ENCODE data around the gene LIMA1. TPM values are rescaled to one million over a fixed set of nuclear protein-coding genes. Genes with fewer than 3 reads are reported as not detected.
A peak's percentile ranks its signal among the peaks of the same experiment; 100 is the strongest.
"Not testable (repeated sequence)": the region's sequence is repeated elsewhere in the genome, so short reads cannot be mapped to it uniquely, and the experiment has no call there.

The LIMA1 gene
- total RNA-seq, result 10 to 100 TPM; 61.8 to 65.7 TPM

DNA sequence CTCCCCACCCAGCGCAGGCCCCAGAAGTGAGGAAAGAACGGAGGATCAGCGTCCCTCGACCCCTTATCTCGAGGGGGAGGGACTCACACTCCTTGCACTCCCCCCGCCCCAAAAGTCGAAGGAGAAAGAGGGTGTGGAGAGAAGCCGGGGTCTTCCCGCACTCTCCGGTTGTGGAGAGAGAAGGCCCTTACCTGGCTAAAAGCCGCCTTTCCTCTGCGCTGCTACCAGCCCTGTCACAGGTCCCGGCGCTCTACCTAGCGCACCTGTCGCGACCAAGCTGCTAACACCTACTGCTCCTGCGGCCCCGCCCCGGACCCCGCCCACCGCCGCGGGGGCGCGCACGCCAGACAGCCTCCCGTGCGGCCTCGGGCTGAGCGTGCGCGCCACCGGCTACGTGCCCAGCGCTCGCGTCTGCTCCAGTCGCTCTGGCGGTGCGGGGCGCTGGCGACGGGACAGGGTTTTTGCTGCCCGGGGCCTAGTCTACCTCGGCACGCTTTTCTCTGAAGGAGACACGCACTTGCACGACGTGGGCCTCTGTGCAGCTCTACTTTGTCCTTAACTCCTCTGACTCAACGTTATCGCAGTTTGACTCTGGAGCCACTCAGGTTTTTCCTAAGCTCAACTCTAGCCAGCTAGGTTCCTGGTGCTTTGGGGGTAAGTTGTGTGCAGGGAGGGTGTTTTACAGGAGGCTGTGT, at the start of gene LIMA1:
LIMA1 (minus strand) TSS at position 292 of the 695 bp plus-strand sequence. CDS start 34,769 bp downstream, outside the sequence.
- Mint-ChIP-seq H3K36me3 (ENCODE audit: low read depth) (no peaks in the 10 kb centered on the region), H3K9me3 (no peaks in the 10 kb centered on the region), H3K4me3 (peak within 1 kb of the TSS; percentile 91), H3K27ac (peak within 1 kb of the TSS; percentile 82), H3K27me3 (no peaks in the 10 kb centered on the region), H3K4me1 (peaks cover 11% of the 10 kb centered on the region)
- ATAC-seq (replicated peaks), result peak; percentile 99

DNA sequence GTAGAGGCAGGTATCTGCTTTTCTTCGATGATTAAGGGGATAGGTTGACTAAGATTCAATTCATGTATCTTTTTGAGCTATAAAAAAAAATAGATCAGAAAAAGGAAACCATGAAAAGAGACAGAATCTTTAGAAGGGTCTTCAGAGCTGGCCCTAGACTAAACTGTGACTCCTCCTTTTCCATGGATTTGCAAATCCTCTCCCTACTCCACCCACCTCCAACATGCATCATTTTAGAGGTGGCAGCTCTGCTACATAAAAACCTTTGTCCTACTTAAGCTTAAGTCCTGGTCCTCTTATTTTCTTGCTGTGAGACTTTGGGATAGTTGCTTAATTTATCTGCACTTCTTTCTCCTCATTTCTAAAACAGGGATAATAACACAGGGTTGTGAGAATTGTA, 48.4 kb upstream of the LIMA1 start:
- H3K4me3 Mint-ChIP-seq, result no peak overlapping the region
- H3K27ac Mint-ChIP-seq, result no peak overlapping the region
- H3K27me3 Mint-ChIP-seq, result no peaks in the 10 kb centered on the region
- ATAC-seq (replicated peaks), result no peak
- H3K36me3 Mint-ChIP-seq (ENCODE audit: low read depth), result no peaks in the 10 kb centered on the region
- no peaks in the 10 kb centered on the region for H3K9me3 Mint-ChIP-seq
- no peaks in the 10 kb centered on the region for H3K4me1 Mint-ChIP-seq

DNA sequence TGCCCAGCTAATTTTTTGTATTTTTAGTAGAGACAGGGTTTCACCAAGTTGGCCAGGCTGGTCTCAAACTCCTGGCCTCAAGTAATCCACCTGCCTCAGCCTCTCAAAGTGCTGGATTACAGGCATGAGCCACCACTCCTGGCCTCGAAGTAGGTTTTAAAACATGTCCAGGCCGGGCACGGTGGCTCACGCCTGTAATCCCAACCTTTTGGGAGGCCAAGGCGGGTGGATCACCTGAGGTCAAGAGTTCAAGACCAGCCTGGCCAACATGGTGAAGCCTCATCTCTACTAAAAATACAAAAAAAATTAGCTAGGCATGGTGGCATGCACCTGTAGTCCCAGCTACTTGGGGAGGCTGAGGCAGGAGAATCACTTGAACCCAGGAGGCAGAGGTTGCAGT, 45.3 kb upstream of the LIMA1 start:
- H3K27me3 Mint-ChIP-seq; H3K4me3 Mint-ChIP-seq; H3K27ac Mint-ChIP-seq; ATAC-seq (replicated peaks); H3K4me1 Mint-ChIP-seq; H3K36me3 Mint-ChIP-seq (ENCODE audit: low read depth); H3K9me3 Mint-ChIP-seq: not testable (repeated sequence)

DNA sequence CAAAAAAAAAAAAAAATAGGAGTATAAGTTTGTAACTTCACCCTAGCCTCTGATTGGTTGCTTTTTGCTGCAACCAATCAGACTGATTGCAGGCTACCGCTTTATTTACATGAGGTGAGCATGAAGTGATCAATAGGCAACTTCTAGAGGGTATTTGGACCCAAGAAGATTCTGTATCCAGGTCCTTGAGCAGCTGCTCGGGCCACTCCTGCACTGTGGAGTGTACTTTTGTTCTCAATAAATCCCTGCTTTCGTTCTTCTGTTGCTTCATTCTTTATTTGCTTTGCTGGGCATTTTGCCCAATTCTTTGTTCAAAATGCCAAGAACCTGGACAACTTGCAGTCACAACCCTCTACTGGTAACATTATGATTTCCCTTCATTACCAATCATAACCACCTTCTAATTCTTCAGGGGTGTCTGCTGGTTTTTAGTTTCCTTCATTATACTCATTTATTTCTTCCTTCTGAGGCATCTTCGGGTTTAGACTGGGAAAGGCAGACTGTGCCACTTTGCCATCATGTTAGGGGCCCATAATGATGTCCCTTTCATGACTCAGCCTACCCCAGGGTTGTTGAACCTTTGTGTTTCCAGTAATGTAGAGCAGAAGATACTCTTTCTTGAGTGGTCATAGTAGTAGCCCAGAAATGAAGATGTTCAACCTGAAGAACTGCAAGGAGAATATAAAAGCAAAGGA, 43.4 kb upstream of the LIMA1 start:
- Mint-ChIP-seq H3K4me3 (no peak overlapping the region), H3K36me3 (ENCODE audit: low read depth) (no peaks in the 10 kb centered on the region), H3K27ac (no peak overlapping the region), H3K27me3 (no peaks in the 10 kb centered on the region), H3K4me1 (no peaks in the 10 kb centered on the region), H3K9me3 (no peaks in the 10 kb centered on the region)
- ATAC-seq (replicated peaks), result no peak

DNA sequence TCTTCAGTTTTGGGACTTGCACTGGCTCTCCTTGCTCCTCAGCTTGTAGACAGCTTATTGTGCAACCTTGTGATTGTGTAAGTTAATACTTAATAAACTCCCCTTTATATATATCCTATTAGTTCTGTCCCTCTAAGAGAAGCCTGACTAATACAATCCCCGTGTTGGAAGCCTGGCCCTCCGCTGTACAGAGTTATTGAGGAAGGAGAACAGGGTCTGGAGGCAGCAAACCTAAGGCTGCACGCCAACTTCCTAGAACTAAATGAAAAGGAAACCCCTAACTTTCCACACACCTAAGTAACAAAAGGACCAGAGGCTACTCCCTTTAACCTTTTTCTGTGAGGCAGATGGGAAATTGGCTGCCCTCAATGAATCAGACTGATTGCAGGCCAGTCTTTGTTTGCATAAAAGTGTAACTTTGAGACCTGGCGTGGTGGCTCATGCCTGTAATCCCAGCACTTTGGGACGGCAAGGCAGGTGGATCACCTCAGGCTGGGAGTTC, 42.6 kb upstream of the LIMA1 start:
- no peaks in the 10 kb centered on the region for H3K4me1 Mint-ChIP-seq
- H3K4me3 Mint-ChIP-seq, result no peak overlapping the region
- ATAC-seq (replicated peaks), result no peak
- H3K27me3 Mint-ChIP-seq, result no peaks in the 10 kb centered on the region
- H3K27ac Mint-ChIP-seq, result no peak overlapping the region
- H3K9me3 Mint-ChIP-seq, result no peaks in the 10 kb centered on the region
- H3K36me3 Mint-ChIP-seq (ENCODE audit: low read depth), result no peaks in the 10 kb centered on the region

DNA sequence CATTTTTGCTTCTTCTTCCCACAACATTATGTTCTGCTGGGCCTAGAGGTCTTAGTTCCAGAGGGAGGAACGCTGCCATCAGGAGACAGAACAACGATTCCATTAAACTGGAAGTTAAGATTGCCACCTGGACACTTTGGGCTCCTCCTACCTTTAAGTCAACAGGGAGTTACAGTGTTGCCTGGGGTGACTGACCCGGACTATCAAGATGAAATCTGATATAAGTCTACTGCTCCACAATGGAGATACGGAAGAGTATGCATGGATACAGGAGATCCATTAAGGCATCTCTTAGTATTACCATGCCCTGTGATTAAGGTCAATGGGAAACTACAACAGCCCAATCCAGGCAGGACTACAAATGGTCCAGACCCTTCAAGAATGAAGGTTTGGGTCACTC, 41.5 kb upstream of the LIMA1 start:
- H3K9me3 Mint-ChIP-seq; H3K4me1 Mint-ChIP-seq; H3K27ac Mint-ChIP-seq; ATAC-seq (replicated peaks); H3K36me3 Mint-ChIP-seq (ENCODE audit: low read depth); H3K4me3 Mint-ChIP-seq; H3K27me3 Mint-ChIP-seq: not testable (repeated sequence)

DNA sequence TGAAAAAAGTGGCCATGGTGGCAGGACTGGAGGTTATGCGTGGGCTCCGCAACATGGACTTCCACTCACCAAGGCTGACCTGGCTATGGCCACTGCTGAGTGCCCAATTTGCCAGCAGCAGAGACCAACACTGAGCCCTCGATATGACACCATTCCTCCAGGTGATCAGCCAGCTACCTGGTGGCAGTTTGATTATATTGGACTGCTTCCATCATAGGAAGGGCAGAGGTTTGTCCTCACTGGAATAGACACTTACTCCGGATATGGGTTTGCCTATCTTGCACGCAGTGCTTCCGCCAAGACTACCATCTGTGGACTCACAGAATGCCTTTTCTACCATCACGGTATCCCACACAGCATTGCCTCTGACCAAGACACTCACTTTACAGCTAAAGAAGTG, 40.8 kb upstream of the LIMA1 start:
- not testable (repeated sequence) for H3K9me3 Mint-ChIP-seq; H3K27ac Mint-ChIP-seq; H3K27me3 Mint-ChIP-seq; ATAC-seq (replicated peaks); H3K4me1 Mint-ChIP-seq; H3K4me3 Mint-ChIP-seq; H3K36me3 Mint-ChIP-seq (ENCODE audit: low read depth)

DNA sequence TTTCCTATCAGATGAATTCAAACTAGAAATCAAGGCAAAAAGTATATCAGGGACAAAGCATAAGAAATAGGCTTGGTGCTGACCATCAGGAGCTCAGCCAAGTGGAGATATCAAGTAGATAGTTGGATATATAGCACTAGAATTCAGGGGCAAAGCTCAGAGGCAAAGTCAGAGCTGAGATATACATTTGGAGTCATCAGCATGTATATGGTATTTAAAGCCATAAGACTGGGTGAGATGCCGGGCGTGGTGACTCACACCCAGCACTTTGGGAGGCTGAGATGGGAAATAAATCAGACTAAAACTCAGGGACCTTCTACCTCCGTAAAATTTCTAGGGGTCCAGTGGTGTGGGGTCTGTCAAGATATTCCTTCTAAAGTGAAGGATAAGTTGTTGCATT, 38.9 kb upstream of the LIMA1 start:
- no peak for ATAC-seq (replicated peaks)
- H3K27me3 Mint-ChIP-seq, result no peaks in the 10 kb centered on the region
- no peaks in the 10 kb centered on the region for H3K9me3 Mint-ChIP-seq
- H3K4me1 Mint-ChIP-seq, result no peaks in the 10 kb centered on the region
- H3K27ac Mint-ChIP-seq, result no peak overlapping the region
- no peaks in the 10 kb centered on the region for H3K36me3 Mint-ChIP-seq (ENCODE audit: low read depth)
- no peak overlapping the region for H3K4me3 Mint-ChIP-seq

DNA sequence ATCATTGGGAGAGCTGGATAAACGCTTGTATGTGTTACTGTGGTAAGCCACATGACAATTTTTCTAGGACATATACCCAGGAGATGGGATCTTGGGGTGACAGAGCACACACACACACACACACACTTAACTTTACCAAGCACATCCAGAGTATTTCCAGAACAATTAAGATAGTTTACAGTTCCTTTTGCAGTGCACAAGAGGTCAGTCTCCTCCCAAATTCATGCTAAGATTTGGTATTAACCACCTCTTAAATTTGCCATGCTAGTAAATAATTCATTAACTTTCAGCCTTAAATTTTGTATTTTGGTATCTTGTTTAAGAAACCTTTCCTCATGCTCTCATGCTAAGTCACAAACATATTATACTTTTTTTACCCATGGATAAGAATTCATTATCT, 33.9 kb upstream of the LIMA1 start:
- no peaks in the 10 kb centered on the region for H3K9me3 Mint-ChIP-seq
- no peaks in the 10 kb centered on the region for H3K36me3 Mint-ChIP-seq (ENCODE audit: low read depth)
- no peak overlapping the region for H3K4me3 Mint-ChIP-seq
- no peak for ATAC-seq (replicated peaks)
- H3K4me1 Mint-ChIP-seq, result no peaks in the 10 kb centered on the region
- H3K27ac Mint-ChIP-seq, result no peak overlapping the region
- H3K27me3 Mint-ChIP-seq, result no peaks in the 10 kb centered on the region

DNA sequence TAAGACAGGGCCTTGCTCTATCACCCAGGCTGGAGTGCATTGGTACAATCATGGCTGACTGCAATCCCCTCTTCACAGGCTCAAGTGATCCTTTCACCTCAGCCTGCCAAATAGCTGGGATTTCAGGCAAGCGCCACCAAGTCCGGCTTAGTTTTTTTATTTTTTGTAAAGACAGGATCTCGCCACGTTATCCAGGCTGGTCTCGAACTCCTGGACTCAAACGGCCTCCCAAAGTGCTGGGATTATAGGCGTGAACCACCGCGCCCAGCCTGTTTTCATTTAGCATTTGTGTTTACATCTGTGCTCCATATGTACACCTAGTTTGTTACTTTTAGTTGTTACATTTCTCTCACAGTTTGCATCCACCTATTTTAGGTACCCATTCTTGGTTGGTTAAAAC, 32.5 kb upstream of the LIMA1 start:
- H3K9me3 Mint-ChIP-seq, result no peaks in the 10 kb centered on the region
- ATAC-seq (replicated peaks), result no peak
- H3K4me3 Mint-ChIP-seq, result no peak overlapping the region
- H3K27ac Mint-ChIP-seq, result no peak overlapping the region
- H3K36me3 Mint-ChIP-seq (ENCODE audit: low read depth), result no peaks in the 10 kb centered on the region
- no peaks in the 10 kb centered on the region for H3K27me3 Mint-ChIP-seq
- no peaks in the 10 kb centered on the region for H3K4me1 Mint-ChIP-seq

DNA sequence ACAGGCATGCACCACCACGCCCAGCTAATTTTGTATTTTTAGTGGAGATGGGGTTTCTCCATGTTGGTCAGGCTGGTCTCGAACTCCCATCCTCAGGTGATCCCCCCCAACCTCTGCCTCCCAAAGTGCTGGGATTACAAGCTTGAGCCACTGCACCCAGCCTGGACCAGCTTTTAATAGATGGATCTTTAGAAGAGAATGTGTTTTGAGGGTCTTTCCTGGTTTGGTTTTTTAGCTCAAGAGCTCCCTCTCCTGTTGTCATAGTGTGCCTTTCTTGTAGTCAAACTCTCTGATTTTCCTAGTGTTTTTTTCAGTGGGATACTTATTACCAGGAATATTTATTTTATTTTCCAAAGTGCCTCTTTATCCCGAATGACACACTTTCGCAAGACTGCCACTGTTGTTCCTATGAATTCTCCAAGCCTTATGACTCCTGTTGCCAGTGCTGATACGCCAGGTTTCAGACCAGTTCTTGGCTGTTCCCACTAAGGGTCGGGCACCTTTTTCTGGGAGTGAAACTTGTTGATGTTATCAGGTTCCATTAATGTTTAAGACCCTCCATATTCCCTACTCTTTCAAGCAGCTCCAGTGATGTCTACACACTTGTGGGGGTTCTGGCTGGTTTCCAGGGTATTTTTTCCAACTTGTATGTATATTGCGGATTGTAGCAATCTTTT, 31.5 kb upstream of the LIMA1 start:
- Mint-ChIP-seq H3K4me1 (no peaks in the 10 kb centered on the region), H3K9me3 (no peaks in the 10 kb centered on the region), H3K36me3 (ENCODE audit: low read depth) (no peaks in the 10 kb centered on the region), H3K4me3 (no peak overlapping the region), H3K27ac (no peak overlapping the region), H3K27me3 (no peaks in the 10 kb centered on the region)
- ATAC-seq (replicated peaks), result no peak

DNA sequence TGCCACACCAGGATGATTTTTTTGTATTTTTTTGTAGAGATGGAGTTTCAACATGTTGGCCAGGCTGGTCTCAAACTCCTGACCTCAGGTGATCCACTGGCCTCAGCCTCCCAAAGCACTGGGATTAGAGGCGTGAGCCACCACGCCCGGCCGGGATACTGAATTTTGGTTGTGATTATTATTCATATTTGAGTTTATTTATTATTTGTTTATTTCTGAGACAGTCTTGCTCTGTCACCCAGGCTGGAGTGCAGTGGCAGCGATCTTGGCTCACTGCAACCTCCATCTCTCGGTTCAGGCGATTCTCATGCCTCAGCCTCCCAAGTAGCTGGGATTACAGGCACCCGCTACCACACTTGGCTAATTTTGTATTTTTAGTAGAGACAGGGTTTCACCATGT, 30.7 kb upstream of the LIMA1 start:
- H3K27me3 Mint-ChIP-seq; H3K36me3 Mint-ChIP-seq (ENCODE audit: low read depth); H3K4me1 Mint-ChIP-seq; ATAC-seq (replicated peaks); H3K4me3 Mint-ChIP-seq; H3K27ac Mint-ChIP-seq; H3K9me3 Mint-ChIP-seq: not testable (repeated sequence)

DNA sequence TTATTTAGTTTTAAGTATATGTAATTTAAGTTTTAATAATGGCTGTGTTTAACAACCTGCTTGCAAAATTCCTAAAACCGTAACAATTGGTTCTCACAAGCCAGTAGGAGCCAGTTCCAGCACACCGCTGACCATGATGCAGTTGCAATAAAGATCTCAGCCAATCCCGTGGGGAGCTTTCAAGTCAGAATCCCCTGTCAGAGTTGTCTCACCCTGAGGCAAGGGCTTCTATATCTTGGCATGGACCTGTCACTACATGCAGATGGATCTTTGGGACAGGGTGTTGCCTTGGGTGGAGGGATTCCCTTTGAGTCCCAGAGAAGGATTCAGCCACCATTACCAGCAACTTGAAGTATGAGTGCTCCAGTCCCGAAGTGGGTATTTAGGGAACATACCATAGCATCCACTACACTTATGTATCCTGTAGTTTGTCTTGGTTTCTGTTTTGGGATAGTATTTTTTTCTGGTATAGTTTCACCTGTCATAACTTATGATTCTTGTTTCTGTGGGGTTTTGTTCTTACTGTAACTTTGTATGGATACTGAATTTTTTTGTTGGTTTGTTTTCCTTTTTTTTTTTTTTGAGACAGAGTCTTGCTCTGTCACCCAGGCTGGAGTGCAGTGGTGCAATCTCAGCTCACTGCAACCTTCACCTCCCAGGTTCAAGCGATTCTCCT, 30.1 kb upstream of the LIMA1 start:
- no peaks in the 10 kb centered on the region for H3K4me1 Mint-ChIP-seq
- no peaks in the 10 kb centered on the region for H3K36me3 Mint-ChIP-seq (ENCODE audit: low read depth)
- no peaks in the 10 kb centered on the region for H3K9me3 Mint-ChIP-seq
- peak; percentile 18 for ATAC-seq (replicated peaks)
- no peak overlapping the region for H3K4me3 Mint-ChIP-seq
- no peaks in the 10 kb centered on the region for H3K27me3 Mint-ChIP-seq
- H3K27ac Mint-ChIP-seq, result no peak overlapping the region

DNA sequence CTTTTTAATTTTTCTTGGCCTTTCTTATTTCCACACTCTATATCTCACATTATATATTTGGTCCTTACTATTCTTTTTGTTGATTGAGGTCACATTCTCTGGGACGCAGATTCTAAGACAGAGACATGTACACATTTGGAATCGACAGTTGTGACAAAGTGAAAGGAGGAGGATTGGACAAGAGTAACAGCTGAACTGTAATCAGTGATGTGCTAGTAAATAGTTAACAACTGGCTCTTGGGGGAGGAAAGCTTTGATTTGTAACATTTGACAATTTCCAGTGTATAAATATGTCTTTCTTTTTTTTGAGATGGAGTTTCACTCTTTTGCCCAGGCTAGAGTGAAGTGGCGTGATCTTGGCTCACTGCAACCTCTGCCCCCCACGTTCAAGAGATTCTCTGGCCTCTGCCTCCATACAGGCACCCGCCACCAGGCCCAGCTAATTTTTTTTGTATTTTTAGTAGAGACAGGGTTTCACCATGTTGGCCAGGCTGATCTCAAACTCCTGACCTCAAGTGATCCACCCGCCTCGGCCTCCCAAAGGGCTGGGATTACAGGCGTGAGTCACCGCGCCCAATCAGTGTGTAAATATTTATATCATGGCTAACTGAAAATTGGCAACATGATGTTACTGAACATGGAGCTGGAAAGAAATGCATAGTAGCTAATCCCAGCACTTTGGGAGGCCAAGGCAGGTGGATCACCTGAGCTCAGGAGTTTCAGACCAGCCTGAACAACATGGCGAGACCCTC, 28.7 kb upstream of the LIMA1 start:
- not testable (repeated sequence) for H3K4me3 Mint-ChIP-seq; H3K36me3 Mint-ChIP-seq (ENCODE audit: low read depth); H3K4me1 Mint-ChIP-seq; H3K9me3 Mint-ChIP-seq; ATAC-seq (replicated peaks); H3K27me3 Mint-ChIP-seq
- H3K27ac Mint-ChIP-seq, result peak overlapping the region; percentile 31

All from activated T-helper 17 cell treated with anti-CD3 and anti-CD28 coated beads, Interleukin-2, amount 50 U/mL, for 72 hours (primary cell).